ES-I3 (cell line): ENCODE measurements around the gene TMEM238.
"Not testable (repeated sequence)": the region's sequence is repeated elsewhere in the genome, so short reads cannot be mapped to it uniquely, and the experiment has no call there.

ENCODE experiments used
- H3K36me3 ChIP-seq: 2 replicates; pipeline ENCODE4 v1.6.1; 2013; ENCODE audit warnings: mild to moderate bottlenecking, low read length, control low read depth, moderate library complexity; ENCODE audit not compliant: insufficient read depth
- H3K4me1 ChIP-seq: 2 replicates; pipeline ENCODE4 v1.6.1; 2013; ENCODE audit warnings: mild to moderate bottlenecking, control low read depth, low read length; ENCODE audit not compliant: insufficient read depth
- H3K9ac ChIP-seq: 2 replicates; pipeline ENCODE4 v1.6.1; 2013; ENCODE audit warnings: low read depth, mild to moderate bottlenecking, low read length, moderate library complexity
- H3K9me3 ChIP-seq: 2 replicates; pipeline ENCODE4 v1.6.1; 2013; ENCODE audit warnings: mild to moderate bottlenecking, low read length, moderate library complexity; ENCODE audit not compliant: control insufficient read depth, insufficient read depth

The TMEM238 gene

DNA sequence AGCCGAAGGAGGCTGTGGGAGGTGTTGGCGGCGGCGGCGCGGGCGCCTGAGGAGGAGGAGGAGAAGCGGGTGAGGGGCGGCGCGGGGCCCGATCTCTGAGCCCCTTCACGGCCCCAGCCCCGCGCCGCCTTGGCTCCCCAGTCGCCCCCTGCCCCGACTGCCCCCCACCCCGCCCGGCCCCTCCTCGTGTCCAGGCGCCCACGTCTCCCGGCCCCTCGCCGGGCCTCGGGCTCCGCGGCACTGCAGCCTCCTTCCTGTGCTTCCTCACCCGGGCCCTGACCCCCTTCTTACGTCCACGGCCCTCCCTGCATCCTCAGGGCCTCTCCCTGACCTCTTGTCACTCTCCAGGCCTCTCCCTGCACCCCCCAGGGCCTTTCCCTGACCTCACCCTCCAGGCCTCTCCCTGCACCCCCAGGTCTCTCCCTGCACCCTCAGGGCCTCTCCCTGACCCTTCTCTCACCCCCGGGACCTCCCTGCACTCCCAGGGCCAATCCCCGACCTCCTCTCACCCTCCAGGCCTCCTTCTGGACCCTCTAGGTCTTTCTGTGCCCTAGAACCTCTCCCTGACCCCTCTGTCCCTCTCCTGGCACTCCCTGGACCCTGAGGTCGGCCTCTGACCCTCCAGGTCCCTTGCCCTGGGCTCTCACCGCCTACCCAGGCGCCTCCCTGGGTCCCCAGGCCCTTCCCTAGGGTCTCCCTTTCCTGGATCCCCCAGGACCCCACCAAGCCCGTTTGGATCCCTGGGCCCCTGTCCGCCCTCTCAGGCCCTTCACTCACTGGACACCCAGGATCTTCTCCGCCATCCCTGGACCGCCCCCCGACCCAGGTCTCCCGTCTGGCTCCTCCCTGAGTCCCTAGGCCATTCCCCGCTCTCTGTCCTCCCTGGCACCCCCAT is 44.0 kb downstream of the TMEM238 start:
- Histone ChIP-seq H3K9me3 (no peaks in the 10 kb centered on the region), H3K4me1 (peaks cover 4% of the 10 kb centered on the region; the same call in 1 of the 2 replicates), H3K9ac (peak overlapping the region; percentile 88), H3K36me3 (peaks cover 9% of the 10 kb centered on the region; the same call in 1 of the 2 replicates)

DNA sequence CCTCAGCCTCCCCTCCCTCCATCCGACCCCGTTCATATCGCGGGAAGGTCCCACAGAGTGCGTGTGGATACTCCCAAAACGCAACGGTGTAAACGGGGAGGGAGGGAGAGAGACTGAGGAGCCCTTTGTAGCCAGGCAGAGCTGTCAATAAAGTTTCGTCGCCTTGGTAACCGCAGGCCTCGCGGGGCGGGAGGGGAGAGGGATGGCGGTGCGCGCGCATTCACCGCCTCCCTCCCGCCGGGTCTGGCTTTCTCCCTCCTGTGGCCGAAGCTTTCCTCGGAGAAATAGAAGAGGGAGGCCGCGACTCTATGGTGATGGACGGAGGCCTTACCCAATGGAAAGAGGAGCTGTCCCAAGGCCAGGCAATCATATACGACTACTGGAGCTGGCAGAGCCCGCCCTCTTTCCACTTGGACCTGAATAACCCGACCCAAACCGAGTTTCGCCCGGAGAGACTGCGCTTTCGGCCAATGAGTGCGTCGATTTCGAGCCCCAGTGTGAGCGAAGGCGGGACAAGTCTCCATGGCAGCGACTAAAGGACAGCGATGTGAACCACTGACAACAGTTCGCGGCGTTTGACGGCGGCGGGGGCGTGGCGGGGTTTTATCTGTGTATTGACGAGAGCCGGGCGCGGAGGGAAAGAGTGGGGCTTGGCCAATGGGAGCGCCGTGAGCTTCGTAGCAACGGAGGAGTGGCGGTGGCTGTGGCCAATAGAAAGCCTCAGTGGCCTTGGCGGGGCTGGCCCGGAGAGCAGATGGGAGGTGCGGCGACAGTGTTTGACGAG is 44.8 kb downstream of the TMEM238 start, which contains the start of gene KMT5C:
Gene KMT5C (plus strand): TSS at position 772 of the 784 bp plus-strand sequence. CDS start 2,061 bp downstream, outside the sequence.
- H3K9ac ChIP-seq: peak within 1 kb of the TSS; percentile 88
- H3K36me3 ChIP-seq: peaks cover 5% of the 10 kb centered on the region; the same call in 1 of the 2 replicates
- no peaks in the 10 kb centered on the region for H3K9me3 ChIP-seq
- peaks cover 4% of the 10 kb centered on the region; the same call in 1 of the 2 replicates for H3K4me1 ChIP-seq

DNA sequence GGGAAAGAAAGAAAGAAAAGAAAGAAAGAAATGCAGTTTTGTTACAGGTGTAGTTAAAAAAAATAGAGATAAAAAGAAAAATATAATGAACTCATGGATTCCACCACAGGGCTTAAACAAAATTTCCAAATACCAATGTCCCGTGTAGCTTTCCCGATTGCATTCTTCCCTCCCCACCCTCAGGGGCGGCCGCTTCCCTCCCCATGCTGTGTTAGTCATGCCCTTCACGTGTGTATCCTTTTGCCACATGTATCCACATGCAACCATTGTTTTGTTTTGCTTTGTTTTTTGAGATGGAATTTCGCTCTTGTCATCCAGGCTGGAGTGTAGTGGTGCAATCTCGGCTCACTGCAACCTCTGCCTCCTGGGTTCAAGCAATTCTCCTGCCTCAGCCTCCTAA is 48.0 kb downstream of the TMEM238 start:
- Histone ChIP-seq H3K36me3 (no peaks in the 10 kb centered on the region), H3K9ac (no peak overlapping the region), H3K4me1 (no peaks in the 10 kb centered on the region; the same call in 1 of the 2 replicates), H3K9me3 (no peaks in the 10 kb centered on the region)

DNA sequence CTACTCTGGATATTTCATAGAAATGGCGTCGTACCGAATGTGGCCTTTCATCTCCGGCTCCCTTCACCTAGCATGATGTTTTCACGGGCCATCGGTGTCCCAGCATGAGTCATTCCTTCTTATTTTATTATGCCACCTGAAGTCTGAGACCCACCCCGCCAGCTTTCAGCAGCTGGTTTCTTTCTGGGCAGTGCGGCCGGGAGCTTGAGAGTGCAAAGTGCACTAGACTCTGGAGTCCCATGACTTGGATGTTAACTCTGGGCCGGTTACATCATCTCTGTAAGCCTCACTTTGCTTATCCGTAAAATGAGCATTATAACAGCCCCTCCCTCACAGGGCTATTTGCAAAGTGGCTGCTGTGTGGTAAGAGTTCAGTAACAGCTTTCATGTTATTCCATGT is 50.2 kb downstream of the TMEM238 start:
- no peaks in the 10 kb centered on the region; the same call in 1 of the 2 replicates for H3K4me1 ChIP-seq
- no peaks in the 10 kb centered on the region for H3K9me3 ChIP-seq
- H3K36me3 ChIP-seq: no peaks in the 10 kb centered on the region
- no peak overlapping the region for H3K9ac ChIP-seq

DNA sequence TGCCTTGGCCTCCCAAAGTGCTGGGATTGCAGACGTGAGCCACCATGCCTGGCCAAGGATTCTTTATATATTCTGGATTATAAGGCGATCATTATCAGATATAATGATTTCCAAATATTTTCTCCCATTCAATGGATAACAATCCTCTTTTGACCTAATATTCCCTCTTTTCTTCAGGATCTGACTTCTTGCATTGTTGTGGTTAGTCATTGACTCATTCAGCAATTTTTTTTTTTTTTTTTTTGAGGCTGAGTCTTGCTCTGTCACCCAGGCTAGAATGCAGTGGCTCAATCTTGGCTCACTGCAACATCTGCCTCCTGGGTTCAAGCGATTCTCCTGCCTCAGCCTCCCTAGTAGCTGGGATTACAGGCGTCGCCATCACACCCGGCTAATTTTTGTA is 54.3 kb downstream of the TMEM238 start:
- not testable (repeated sequence) for H3K4me1 ChIP-seq, H3K9me3 ChIP-seq, H3K36me3 ChIP-seq, H3K9ac ChIP-seq
